B cell (primary cell): Measurements from ENCODE around the gene ARFGAP1. TPM values are rescaled to one million over a fixed set of nuclear protein-coding genes. Genes with fewer than 3 reads are reported as not detected.

Source experiments
- ATAC-seq: fragments of 200-7000 bp; cut with Tn5 transposase; one replicate; pipeline ENCODE4 v1.10.0; 2021; ENCODE audit warnings: low read depth, mild to moderate bottlenecking, moderate number of reproducible peaks, moderate library complexity
- CTCF ChIA-PET: fragments of 350-600 bp; sonication (Branson Sonifier 250); formaldehyde crosslinking; loops from one replicate; lab custom pipeline; 2021; ENCODE audit warnings: antibody characterized with exemption, inconsistent platforms; lab: Charles Lee
- POLR2A ChIA-PET: fragments of 350-600 bp; sonication (Branson Sonifier 250); formaldehyde crosslinking; loops from one replicate; lab custom pipeline; 2021; ENCODE audit warnings: antibody characterized with exemption; lab: Charles Lee
- DNase-seq: peaks from one replicate; pipeline ENCODE4 v3.0.0; 2013
- H2AFZ ChIP-seq: 2 replicates; pipeline ENCODE4 v1.6.1; 2012; ENCODE audit warnings: mild to moderate bottlenecking, low read depth, low read length; ENCODE audit not compliant: insufficient read depth, poor library complexity, severe bottlenecking
- H3K27ac ChIP-seq, 2 donors: 1 replicate in 1 of 2; 2 replicates in 1 of 2; pipeline ENCODE4 v1.5.1; 2012 to 2013; ENCODE audit warnings: low read length in 2 of 2, mild to moderate bottlenecking in 2 of 2, moderate library complexity in 1 of 2
- H3K27me3 ChIP-seq, 4 experiments: fragments of 200-600 bp in 1 of 4; sonication (generic) in 1 of 4; replicated peaks in 1 of 4; 1 replicate in 2 of 4; 2 replicates in 2 of 4; pipeline versions ENCODE4 v1.6.1 to v1.7.0; 2013 to 2016; ENCODE audit warnings: low read length in 3 of 4, mild to moderate bottlenecking in 2 of 4, mixed read lengths in 1 of 4, moderate library complexity in 1 of 4; ENCODE audit not compliant: insufficient read depth in 4 of 4, control insufficient read depth in 3 of 4; ENCODE audit errors: control extremely low read depth in 1 of 4
- H3K36me3 ChIP-seq, 2 experiments: replicated peaks in 1 of 2; 1 replicate in 1 of 2; 2 replicates in 1 of 2; pipeline versions ENCODE4 v1.6.1 to v1.7.1; 2013; ENCODE audit warnings: low read length in 1 of 2; ENCODE audit not compliant: insufficient read depth in 2 of 2, control insufficient read depth in 1 of 2; ENCODE audit errors: control extremely low read depth in 1 of 2, extremely low read depth in 1 of 2
- H3K4me1 ChIP-seq, 2 donors: fragments of 200-600 bp in 1 of 2; sonication (generic) in 1 of 2; 1 replicate in 1 of 2; 2 replicates in 1 of 2; pipeline versions ENCODE4 v1.5.1 to v1.6.1; 2013 to 2017; ENCODE audit warnings: low read length in 2 of 2; ENCODE audit not compliant: control insufficient read depth in 2 of 2, insufficient read depth in 2 of 2
- H3K4me2 ChIP-seq: replicated peaks from 2 replicates; pipeline ENCODE3; 2012; ENCODE audit warnings: mild to moderate bottlenecking, low read depth, low read length; ENCODE audit not compliant: poor library complexity, severe bottlenecking
- H3K4me3 ChIP-seq, 5 experiments: fragments of 200-600 bp in 1 of 5; sonication (generic) in 1 of 5; 1 replicate in 3 of 5; 2 replicates in 2 of 5; pipeline versions ENCODE4 v1.5.1 to v1.7.0; 2011 to 2016; ENCODE audit warnings: low read length in 4 of 5, mild to moderate bottlenecking in 4 of 5, low read depth in 2 of 5, control low read depth in 1 of 5, moderate library complexity in 1 of 5; ENCODE audit not compliant: insufficient read depth in 1 of 5; ENCODE audit errors: control extremely low read depth in 1 of 5, extremely low read depth in 1 of 5
- H3K79me2 ChIP-seq: fragments of 200-600 bp; sonication (generic); one replicate; pipeline ENCODE4 v1.6.0; 2016; ENCODE audit warnings: low read length; ENCODE audit not compliant: control insufficient read depth, insufficient read depth
- H3K9ac ChIP-seq: fragments of 200-600 bp; sonication (generic); 2 replicates; pipeline ENCODE4 v1.6.1; 2017; ENCODE audit warnings: mild to moderate bottlenecking, low read length, moderate library complexity
- H3K9me3 ChIP-seq, 3 donors: one replicate each; pipeline versions ENCODE4 v1.6.1 to v1.7.1; 2013; ENCODE audit warnings: low read length in 2 of 3; ENCODE audit not compliant: control insufficient read depth in 2 of 3, insufficient read depth in 1 of 3; ENCODE audit errors: control extremely low read depth in 1 of 3
- H4K20me1 ChIP-seq: 2 replicates; pipeline ENCODE4 v1.6.0; 2012; ENCODE audit warnings: mild to moderate bottlenecking, low read length; ENCODE audit not compliant: insufficient read depth, control insufficient read depth, poor library complexity, severe bottlenecking
- H3K27ac Mint-ChIP-seq: one replicate; pipeline ENCODE4 v1.8.0; 2021; ENCODE audit warnings: mixed read lengths
- H3K27me3 Mint-ChIP-seq: one replicate; pipeline ENCODE4 v1.8.0; 2021; ENCODE audit warnings: mixed read lengths
- H3K4me1 Mint-ChIP-seq: one replicate; pipeline ENCODE4 v1.8.0; 2021; ENCODE audit warnings: mixed read lengths
- H3K4me3 Mint-ChIP-seq: one replicate; pipeline ENCODE4 v1.8.0; 2021; ENCODE audit warnings: mixed read lengths
- H3K9me3 Mint-ChIP-seq: one replicate; pipeline ENCODE4 v1.8.0; 2022; ENCODE audit warnings: mixed read lengths; ENCODE audit not compliant: insufficient read depth
- CTCF ChIP-seq: fragments of 200-600 bp; IDR thresholded peaks from one replicate; pipeline ENCODE4 v1.8.0; 2022; ENCODE audit warnings: antibody characterized with exemption, mild to moderate bottlenecking
- EZH2 ChIP-seq: IDR thresholded peaks from 2 replicates; pipeline ENCODE4 v1.6.1; 2012; ENCODE audit warnings: borderline replicate concordance, low read depth, mild to moderate bottlenecking, moderate library complexity, low read length; ENCODE audit not compliant: insufficient read depth, poor library complexity, severe bottlenecking
- WGBS: methylation state at CpG from one replicate; pipeline ENCODE4 v1.1.5; 2013; ENCODE audit warnings: missing lambda C conversion rate; ENCODE audit not compliant: insufficient coverage; 5-methylcytosine and 5-hydroxymethylcytosine counted together
- intact Hi-C: fragments of 100-400 bp; cut with micrococcal nuclease; formaldehyde crosslinking; loops from one replicate; pipeline ENCODE4 v1.10.0; 2022
- polyA plus RNA-seq: library from polyadenylated mRNA; depleted of rRNA; stranded (reverse); fragments of >200 nt; gene quantifications from 2 replicates; pipeline ENCODE4 v1.2.3, GENCODE V29; 2012
- total RNA-seq, 2 donors: library from RNA; stranded (reverse); fragments of 120-200 nt in 1 of 2; gene quantifications; 1 replicate in 1 of 2; 2 replicates in 1 of 2; pipeline versions ENCODE4 v1.2.3 to v1.2.4, GENCODE V29; 2013 to 2022

Gene ARFGAP1
- total and polyA plus RNA-seq, 2 donors (not counting 1 experiment from before 2014, with no cell fraction given) = 83.2 to 99.4 TPM

- no peak overlapping the region for H3K4me2 ChIP-seq
- intact Hi-C loops = no loop called here
- ChIA-PET CTCF (no interaction called here), POLR2A (interaction anchor here (0.7 kb wide), 1 partner anchor 1000 kb away, joined by 3 read pairs; no protein-coding TSS in a partner anchor)
- H3K79me2 ChIP-seq = no peaks in the 10 kb centered on the region
- H3K9me3 ChIP-seq = no peaks in the 10 kb centered on the region
- H3K4me1 ChIP-seq = peaks cover 8 to 11% of the 10 kb centered on the region in 2 donors
- ATAC-seq = no peak
- H3K4me3 ChIP-seq = no peak overlapping the region
- H3K9ac ChIP-seq = no peak overlapping the region
- H3K4me1 Mint-ChIP-seq = peaks cover 10% of the 10 kb centered on the region
- H3K27me3 ChIP-seq = peaks cover 0 to 57% (median 15%) of the 10 kb centered on the region in 4 experiments
- DNase-seq = no peak
- H2AFZ ChIP-seq = no peak overlapping the region
- WGBS = 81% methylated on average over 6 of the region's 8 CpGs
- H3K27me3 Mint-ChIP-seq = peaks cover 48% of the 10 kb centered on the region
- no peaks in the 10 kb centered on the region for H4K20me1 ChIP-seq
- no peaks in the 10 kb centered on the region for H3K9me3 Mint-ChIP-seq
- H3K4me3 Mint-ChIP-seq = no peak overlapping the region
- no peak overlapping the region for H3K27ac Mint-ChIP-seq
- no peaks in the 10 kb centered on the region for H3K36me3 ChIP-seq
- no peak overlapping the region for H3K27ac ChIP-seq
- TF ChIP-seq EZH2 (no peak), CTCF (no peak)
Observed at GRCh38 chr20:63252284-63252711, 20.3 kb upstream of the ARFGAP1 start.

- CTCF ChIA-PET = no interaction called here
- 12% methylated on average over 16 of the region's 16 CpGs for WGBS
Observed at GRCh38 chr20:63253065-63253437, 19.6 kb upstream of the ARFGAP1 start.

More at GRCh38 chr20:63253065-63253437, 19.6 kb upstream of the ARFGAP1 start:
- Histone ChIP-seq H3K79me2 (no peaks in the 10 kb centered on the region), H2AFZ (peak overlapping the region; percentile 22), H3K4me2 (peak overlapping the region; percentile 65), H3K27me3 (peaks cover 0 to 49% (median 14%) of the 10 kb centered on the region in 4 experiments), H3K4me3 (peak overlapping the region in 1 of 5 experiments; percentile 25), H3K9me3 (no peaks in the 10 kb centered on the region), H3K36me3 (no peaks in the 10 kb centered on the region), H3K4me1 (peaks cover 8 to 11% of the 10 kb centered on the region in 2 donors), H3K9ac (peak overlapping the region; percentile 29), H4K20me1 (no peaks in the 10 kb centered on the region), H3K27ac (no peak overlapping the region)
- no peak for ATAC-seq
- Mint-ChIP-seq H3K27ac (no peak overlapping the region), H3K4me1 (peaks cover 10% of the 10 kb centered on the region), H3K27me3 (peaks cover 49% of the 10 kb centered on the region), H3K9me3 (no peaks in the 10 kb centered on the region), H3K4me3 (peak overlapping the region; percentile 66)
- DNase-seq = no peak
- intact Hi-C loops = no loop called here
- POLR2A ChIA-PET = no interaction called here
- TF ChIP-seq EZH2 (no peak), CTCF (no peak)
